ENCODE results near the gene AMDHD2.

DNA sequence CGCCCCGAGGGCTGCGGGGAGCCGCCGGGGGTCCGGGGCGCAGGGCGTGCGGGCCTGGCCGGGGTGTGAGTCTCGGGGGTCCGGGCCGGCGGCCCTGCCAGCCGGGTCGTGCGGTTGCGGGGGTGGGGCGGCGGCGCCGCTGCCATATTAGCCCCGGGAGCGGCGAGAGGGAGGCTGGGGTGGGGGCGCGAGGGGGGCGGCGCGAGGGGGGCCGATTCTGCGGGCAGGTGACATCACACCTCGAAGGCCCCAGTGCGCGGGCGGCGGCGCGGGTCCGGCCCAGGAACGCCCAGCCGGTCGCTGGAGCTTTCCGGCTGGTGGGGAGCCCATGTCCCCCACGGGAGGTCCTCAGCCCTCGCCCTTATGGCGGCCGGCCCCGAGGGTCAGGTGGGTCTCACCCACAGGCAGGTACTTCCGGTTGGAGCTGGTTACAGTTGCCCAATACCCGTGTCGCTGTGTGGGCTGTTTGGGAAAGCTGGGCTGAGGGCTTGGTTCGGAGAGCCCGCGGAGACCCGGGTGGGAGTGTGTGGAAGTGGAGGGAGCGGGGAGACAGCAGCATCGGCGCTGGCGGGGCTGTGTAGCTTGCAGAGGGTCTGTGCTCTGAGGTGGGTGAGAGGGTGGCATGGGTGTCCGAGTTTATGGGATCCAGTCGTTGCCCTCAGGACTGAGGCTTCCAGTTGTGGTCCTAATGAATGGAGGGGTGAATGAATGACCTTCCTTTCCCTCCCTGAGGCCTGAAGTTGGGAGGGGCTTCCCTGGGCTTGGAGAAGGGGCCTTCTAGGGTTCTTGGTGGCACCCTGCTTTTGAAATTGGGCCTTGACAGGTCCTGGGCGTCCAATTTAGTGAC lies 5.6 kb upstream of the AMDHD2 start:
- TF ChIP-seq EGR1 (IDR thresholded peaks at IDR 0.05; ENCODE audit: low read depth in 2 of 2) (no peak), NR2F2 (IDR thresholded peaks at IDR 0.05) (no peak), YY1 (IDR thresholded peaks at IDR 0.05) (no peak), HNF4A (conservative IDR thresholded peaks at IDR 0.05) (no peak), TAF1 (conservative IDR thresholded peaks at IDR 0.05) (no peak)
- TF ChIP-seq, protein P1, sequence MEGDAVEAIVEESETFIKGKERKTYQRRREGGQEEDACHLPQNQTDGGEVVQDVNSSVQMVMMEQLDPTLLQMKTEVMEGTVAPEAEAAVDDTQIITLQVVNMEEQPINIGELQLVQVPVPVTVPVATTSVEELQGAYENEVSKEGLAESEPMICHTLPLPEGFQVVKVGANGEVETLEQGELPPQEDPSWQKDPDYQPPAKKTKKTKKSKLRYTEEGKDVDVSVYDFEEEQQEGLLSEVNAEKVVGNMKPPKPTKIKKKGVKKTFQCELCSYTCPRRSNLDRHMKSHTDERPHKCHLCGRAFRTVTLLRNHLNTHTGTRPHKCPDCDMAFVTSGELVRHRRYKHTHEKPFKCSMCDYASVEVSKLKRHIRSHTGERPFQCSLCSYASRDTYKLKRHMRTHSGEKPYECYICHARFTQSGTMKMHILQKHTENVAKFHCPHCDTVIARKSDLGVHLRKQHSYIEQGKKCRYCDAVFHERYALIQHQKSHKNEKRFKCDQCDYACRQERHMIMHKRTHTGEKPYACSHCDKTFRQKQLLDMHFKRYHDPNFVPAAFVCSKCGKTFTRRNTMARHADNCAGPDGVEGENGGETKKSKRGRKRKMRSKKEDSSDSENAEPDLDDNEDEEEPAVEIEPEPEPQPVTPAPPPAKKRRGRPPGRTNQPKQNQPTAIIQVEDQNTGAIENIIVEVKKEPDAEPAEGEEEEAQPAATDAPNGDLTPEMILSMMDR (IDR thresholded peaks at IDR 0.05; ENCODE audit: low read depth, low read length, missing input control), result no peak
- TF ChIP-seq, protein P2, sequence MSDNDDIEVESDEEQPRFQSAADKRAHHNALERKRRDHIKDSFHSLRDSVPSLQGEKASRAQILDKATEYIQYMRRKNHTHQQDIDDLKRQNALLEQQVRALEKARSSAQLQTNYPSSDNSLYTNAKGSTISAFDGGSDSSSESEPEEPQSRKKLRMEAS (IDR thresholded peaks at IDR 0.05), result no peak
- TF ChIP-seq, protein P3, sequence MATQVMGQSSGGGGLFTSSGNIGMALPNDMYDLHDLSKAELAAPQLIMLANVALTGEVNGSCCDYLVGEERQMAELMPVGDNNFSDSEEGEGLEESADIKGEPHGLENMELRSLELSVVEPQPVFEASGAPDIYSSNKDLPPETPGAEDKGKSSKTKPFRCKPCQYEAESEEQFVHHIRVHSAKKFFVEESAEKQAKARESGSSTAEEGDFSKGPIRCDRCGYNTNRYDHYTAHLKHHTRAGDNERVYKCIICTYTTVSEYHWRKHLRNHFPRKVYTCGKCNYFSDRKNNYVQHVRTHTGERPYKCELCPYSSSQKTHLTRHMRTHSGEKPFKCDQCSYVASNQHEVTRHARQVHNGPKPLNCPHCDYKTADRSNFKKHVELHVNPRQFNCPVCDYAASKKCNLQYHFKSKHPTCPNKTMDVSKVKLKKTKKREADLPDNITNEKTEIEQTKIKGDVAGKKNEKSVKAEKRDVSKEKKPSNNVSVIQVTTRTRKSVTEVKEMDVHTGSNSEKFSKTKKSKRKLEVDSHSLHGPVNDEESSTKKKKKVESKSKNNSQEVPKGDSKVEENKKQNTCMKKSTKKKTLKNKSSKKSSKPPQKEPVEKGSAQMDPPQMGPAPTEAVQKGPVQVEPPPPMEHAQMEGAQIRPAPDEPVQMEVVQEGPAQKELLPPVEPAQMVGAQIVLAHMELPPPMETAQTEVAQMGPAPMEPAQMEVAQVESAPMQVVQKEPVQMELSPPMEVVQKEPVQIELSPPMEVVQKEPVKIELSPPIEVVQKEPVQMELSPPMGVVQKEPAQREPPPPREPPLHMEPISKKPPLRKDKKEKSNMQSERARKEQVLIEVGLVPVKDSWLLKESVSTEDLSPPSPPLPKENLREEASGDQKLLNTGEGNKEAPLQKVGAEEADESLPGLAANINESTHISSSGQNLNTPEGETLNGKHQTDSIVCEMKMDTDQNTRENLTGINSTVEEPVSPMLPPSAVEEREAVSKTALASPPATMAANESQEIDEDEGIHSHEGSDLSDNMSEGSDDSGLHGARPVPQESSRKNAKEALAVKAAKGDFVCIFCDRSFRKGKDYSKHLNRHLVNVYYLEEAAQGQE (IDR thresholded peaks at IDR 0.05), result no peak

Measured in liver (tissue), 3 donors.